GM23248 (cell line): Measurements from ENCODE around the gene PDIA4.

ENCODE experiments used
- EZH2 ChIP-seq: fragments of 200-600 bp; sonication (generic); IDR thresholded peaks from 2 replicates; pipeline ENCODE4 v1.6.1; 2018; ENCODE audit warnings: antibody characterized with exemption, mild to moderate bottlenecking; ENCODE audit not compliant: insufficient read depth, poor library complexity, severe bottlenecking
- EZH2phosphoT487 ChIP-seq: fragments of 200-600 bp; sonication (generic); IDR thresholded peaks from 2 replicates; pipeline ENCODE4 v1.6.1; 2018; ENCODE audit warnings: antibody characterized with exemption, moderate library complexity, mild to moderate bottlenecking, low read depth; ENCODE audit not compliant: insufficient read depth

DNA sequence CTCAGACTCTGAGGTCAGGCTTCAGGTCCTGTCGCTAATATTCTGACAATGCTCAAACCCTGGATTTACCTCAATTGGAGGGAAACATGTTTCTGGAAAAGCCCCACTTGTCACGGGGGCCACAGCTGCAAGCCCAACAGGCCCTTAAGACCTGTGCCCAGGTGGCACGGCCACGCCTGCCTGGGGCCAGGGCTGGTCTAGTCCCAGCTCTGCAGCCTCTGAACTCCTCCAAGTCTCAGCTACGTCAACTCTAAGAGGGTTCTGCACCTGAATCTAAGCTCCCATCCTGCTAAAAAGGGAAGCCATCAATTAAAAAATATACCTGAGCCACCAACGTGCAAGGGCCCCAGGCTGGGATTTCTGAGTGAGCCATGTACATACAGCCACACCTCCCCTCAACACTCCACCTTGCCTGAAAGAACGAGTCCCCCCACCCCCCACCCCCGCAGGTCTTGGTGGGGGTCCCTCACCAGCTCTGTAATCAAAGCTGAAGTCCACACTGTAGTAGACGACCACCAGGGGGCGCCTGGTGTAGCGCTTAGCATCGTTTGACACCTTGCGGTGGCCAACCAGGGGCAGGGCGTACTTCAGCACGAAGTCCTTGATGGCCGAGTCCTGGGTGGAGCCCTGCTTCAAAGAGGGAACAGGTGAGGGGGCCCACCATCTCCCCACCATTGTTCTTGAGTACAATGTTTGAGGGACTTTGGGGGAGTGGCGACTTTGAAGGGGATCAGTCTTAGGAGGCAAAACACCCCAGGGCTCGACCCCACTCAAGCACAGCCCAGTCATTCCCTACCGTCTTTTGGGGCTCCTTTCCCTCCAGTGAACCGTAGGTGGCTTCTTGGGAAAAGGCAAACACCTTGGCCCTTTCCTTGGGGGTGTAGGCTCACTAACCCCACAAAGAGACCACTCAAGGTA is 22.6 kb downstream of the PDIA4 start:
- TF ChIP-seq EZH2phosphoT487 (no peak), EZH2 (no peak)
